GM21423 (cell line): Measurements from ENCODE around the gene FAM219A.

Experiments used
- ATAC-seq: cut with Tn5 transposase; IDR thresholded peaks from one replicate; pipeline ENCODE4 v1.9.1; 2021; ENCODE audit warnings: mild to moderate bottlenecking, moderate library complexity; ENCODE audit not compliant: unreplicated experiment

The FAM219A gene

GRCh38 chr9:34458013-34458958 lies at the start of gene FAM219A, which contains the start of gene DNAI1:
Gene FAM219A, minus strand, starts transcription at chr9:34458570. Its CDS starts 307 bp downstream, at chr9:34458263.
Gene DNAI1, plus strand, starts transcription at chr9:34458805. Its CDS starts 201 bp downstream, at chr9:34459006.
- ATAC-seq, result peak; percentile 98

GRCh38 chr9:34507966-34508365 lies 49.6 kb upstream of the FAM219A start:
- no peak for ATAC-seq

GRCh38 chr9:34507556-34507955 lies 49.2 kb upstream of the FAM219A start:
- no peak for ATAC-seq

- ATAC-seq, result no peak
These were observed 48.3 kb upstream of the FAM219A start for GRCh38 chr9:34506623-34507022.

- no peak for ATAC-seq
These were observed 47.2 kb upstream of the FAM219A start for GRCh38 chr9:34505370-34506120.

GRCh38 chr9:34503406-34503805 lies 45.0 kb upstream of the FAM219A start:
- no peak for ATAC-seq

- ATAC-seq, result no peak
These were observed 44.5 kb upstream of the FAM219A start for GRCh38 chr9:34502891-34503290.

- no peak for ATAC-seq
These were observed 44.1 kb upstream of the FAM219A start for GRCh38 chr9:34502471-34502870.

- no peak for ATAC-seq
These were observed 43.6 kb upstream of the FAM219A start for GRCh38 chr9:34501889-34502425.

GRCh38 chr9:34501372-34501771 lies 43.0 kb upstream of the FAM219A start:
- ATAC-seq, result no peak

- no peak for ATAC-seq
These were observed 42.4 kb upstream of the FAM219A start for GRCh38 chr9:34500623-34501267.

GRCh38 chr9:34499076-34499475 lies 40.7 kb upstream of the FAM219A start:
- ATAC-seq, result no peak

GRCh38 chr9:34498553-34498952 lies 40.2 kb upstream of the FAM219A start:
- ATAC-seq, result no peak

GRCh38 chr9:34496149-34496712 lies 37.9 kb upstream of the FAM219A start:
- no peak for ATAC-seq

GRCh38 chr9:34493972-34494535 lies 35.7 kb upstream of the FAM219A start:
- ATAC-seq, result no peak

GRCh38 chr9:34492051-34492450 lies 33.7 kb upstream of the FAM219A start:
- ATAC-seq, result no peak

- no peak for ATAC-seq
These were observed 33.2 kb upstream of the FAM219A start for GRCh38 chr9:34491596-34491995.

GRCh38 chr9:34490760-34491159 lies 32.4 kb upstream of the FAM219A start:
- no peak for ATAC-seq

- no peak for ATAC-seq
These were observed 32.0 kb upstream of the FAM219A start for GRCh38 chr9:34490360-34490759.

GRCh38 chr9:34486572-34486971 lies 28.2 kb upstream of the FAM219A start:
- ATAC-seq, result no peak
